Keratinocyte (primary cell): ENCODE measurements around the gene CGB2. TPM values are rescaled to one million over a fixed set of nuclear protein-coding genes. Genes with fewer than 3 reads are reported as not detected.

Experiments
- DNase-seq: peaks from one replicate; pipeline ENCODE4 v3.0.0-alpha.2; 2011; ENCODE audit warnings: low read depth, missing footprints, low spot score
- FAIRE-seq: peaks from 2 replicates; lab custom pipeline; 2011; peaks lifted over from hg19 to GRCh38; lab: Jason Lieb, UNC
- H2AFZ ChIP-seq: 2 replicates; pipeline ENCODE4 v1.6.0; 2012; ENCODE audit warnings: low read length, control low read depth, inconsistent platforms; ENCODE audit not compliant: control insufficient read depth
- H3K27ac ChIP-seq: 2 replicates; pipeline ENCODE4 v1.5.1; 2011; ENCODE audit warnings: low read length; ENCODE audit not compliant: control insufficient read depth, insufficient read depth
- H3K27me3 ChIP-seq: 3 replicates; pipeline ENCODE4 v1.6.0; 2011; ENCODE audit warnings: low read length; ENCODE audit not compliant: control insufficient read depth, insufficient read depth; ENCODE audit errors: extremely low read depth
- H3K36me3 ChIP-seq, 2 experiments: 2 replicates in 1 of 2; 3 replicates in 1 of 2; pipeline ENCODE4 v1.5.1; 2011; ENCODE audit warnings: low read length in 2 of 2, mild to moderate bottlenecking in 1 of 2; ENCODE audit not compliant: control insufficient read depth in 2 of 2, insufficient read depth in 2 of 2; ENCODE audit errors: extremely low read depth in 1 of 2
- H3K4me1 ChIP-seq: 3 replicates; pipeline ENCODE4 v1.5.1; 2011; ENCODE audit warnings: low read length; ENCODE audit not compliant: control insufficient read depth, insufficient read depth; ENCODE audit errors: extremely low read depth
- H3K4me2 ChIP-seq: 3 replicates; pipeline ENCODE4 v1.6.0; 2011; ENCODE audit warnings: low read depth, low read length; ENCODE audit not compliant: control insufficient read depth, insufficient read depth; ENCODE audit errors: extremely low read depth
- H3K4me3 ChIP-seq, 3 experiments: fragments of 200-600 bp in 1 of 3; sonication (generic) in 1 of 3; 2 replicates in 2 of 3; 3 replicates in 1 of 3; pipeline ENCODE4 v1.5.1; 2011 to 2016; ENCODE audit warnings: low read length in 3 of 3, mild to moderate bottlenecking in 3 of 3, control low read depth in 2 of 3, inconsistent platforms in 1 of 3, low read depth in 1 of 3, mixed read lengths in 1 of 3, mixed run types in 1 of 3, moderate library complexity in 1 of 3; ENCODE audit not compliant: control insufficient read depth in 2 of 3, insufficient read depth in 2 of 3; ENCODE audit errors: extremely low read depth in 1 of 3
- H3K79me2 ChIP-seq: 2 replicates; pipeline ENCODE4 v1.6.0; 2012; ENCODE audit warnings: low read length; ENCODE audit not compliant: control insufficient read depth, insufficient read depth
- H3K9ac ChIP-seq: 3 replicates; pipeline ENCODE4 v1.6.0; 2011; ENCODE audit warnings: low read length; ENCODE audit not compliant: control insufficient read depth, insufficient read depth; ENCODE audit errors: extremely low read depth
- H3K9me1 ChIP-seq: 3 replicates; pipeline ENCODE4 v1.6.0; 2011; ENCODE audit warnings: low read length; ENCODE audit not compliant: control insufficient read depth, insufficient read depth; ENCODE audit errors: extremely low read depth
- H3K9me3 ChIP-seq: 2 replicates; pipeline ENCODE4 v1.5.1; 2012; ENCODE audit warnings: low read depth, low read length; ENCODE audit not compliant: control insufficient read depth
- H4K20me1 ChIP-seq: 3 replicates; pipeline ENCODE4 v1.6.0; 2011; ENCODE audit warnings: low read length; ENCODE audit not compliant: control insufficient read depth, insufficient read depth; ENCODE audit errors: extremely low read depth
- EZH2 ChIP-seq: IDR thresholded peaks from one replicate; pipeline ENCODE4 v1.6.1; 2012; ENCODE audit warnings: inconsistent platforms, mild to moderate bottlenecking, low read length, moderate library complexity
- dilution Hi-C: fragments of 300-500 bp; cut with MboI; formaldehyde crosslinking; loops from one replicate; pipeline ENCODE4 v1.7.0; 2020; ENCODE audit warnings: low sequenced_read_pairs; ENCODE audit not compliant: extremely low pct_ligation_motif_present
- polyA plus RNA-seq, 5 experiments: library from polyadenylated mRNA; depleted of rRNA in 3 of 5; stranded (reverse) in 3 of 5; stranded (forward) in 1 of 5; unstranded in 1 of 5; fragments of >200 nt; gene quantifications; 1 replicate in 1 of 5; 2 replicates in 3 of 5; 3 replicates in 1 of 5; pipeline versions ENCODE4 v1.2.1 to v1.2.3, GENCODE V29; 2011 to 2012; ENCODE audit warnings: missing spikeins in 2 of 5, low read depth in 1 of 5, low replicate concordance in 1 of 5
- TF ChIP-seq, protein P1 (sequence below), 3 experiments: IDR thresholded peaks in 1 of 3; conservative IDR thresholded peaks in 1 of 3; optimal IDR thresholded peaks in 1 of 3; 2 replicates in 2 of 3; 3 replicates in 1 of 3; pipeline versions ENCODE3 to v1.5.1; 2011; ENCODE audit warnings: low read length in 3 of 3, mild to moderate bottlenecking in 3 of 3, moderate library complexity in 2 of 3, control low read depth in 1 of 3, inconsistent platforms in 1 of 3; ENCODE audit not compliant: insufficient read depth in 2 of 3; ENCODE audit errors: extremely low read depth in 1 of 3

CGB2 gene
- polyA plus RNA-seq, 1 donor (not counting 4 experiments of a cell fraction or from before 2014, with no cell fraction given) = not detected

DNA sequence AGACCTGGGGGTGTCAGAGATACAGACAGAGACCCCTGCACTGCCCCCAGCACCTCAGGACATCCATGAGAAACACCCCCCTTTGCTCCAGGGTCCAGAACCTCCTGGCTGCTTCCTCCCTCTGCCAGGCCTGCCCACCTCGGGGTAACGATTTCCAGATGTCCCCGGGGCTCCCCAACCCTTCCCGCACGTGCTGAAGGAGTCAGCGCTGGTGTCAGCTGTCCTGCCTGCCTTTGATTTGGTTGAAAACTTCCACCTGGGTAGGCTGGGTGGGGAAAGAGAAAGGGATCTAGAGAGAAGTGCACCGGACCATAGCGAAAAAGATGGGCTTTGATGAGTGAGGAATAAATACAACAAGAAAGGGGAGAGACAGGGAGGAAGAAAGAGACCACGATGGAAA, 27.4 kb downstream of the CGB2 start:
- H3K27ac ChIP-seq = no peak overlapping the region
- FAIRE-seq (no peak), DNase-seq (no peak)
- H3K9ac ChIP-seq = no peak overlapping the region
- no peak overlapping the region for H3K4me2 ChIP-seq
- peaks cover 2% of the 10 kb centered on the region for H3K9me1 ChIP-seq
- no peaks in the 10 kb centered on the region for H3K9me3 ChIP-seq
- H4K20me1 ChIP-seq = no peaks in the 10 kb centered on the region
- no peak overlapping the region for H2AFZ ChIP-seq
- no peaks in the 10 kb centered on the region for H3K27me3 ChIP-seq
- H3K4me3 ChIP-seq = no peak overlapping the region
- dilution Hi-C loops = no loop called here
- no peaks in the 10 kb centered on the region for H3K79me2 ChIP-seq
- TF ChIP-seq, protein P1, sequence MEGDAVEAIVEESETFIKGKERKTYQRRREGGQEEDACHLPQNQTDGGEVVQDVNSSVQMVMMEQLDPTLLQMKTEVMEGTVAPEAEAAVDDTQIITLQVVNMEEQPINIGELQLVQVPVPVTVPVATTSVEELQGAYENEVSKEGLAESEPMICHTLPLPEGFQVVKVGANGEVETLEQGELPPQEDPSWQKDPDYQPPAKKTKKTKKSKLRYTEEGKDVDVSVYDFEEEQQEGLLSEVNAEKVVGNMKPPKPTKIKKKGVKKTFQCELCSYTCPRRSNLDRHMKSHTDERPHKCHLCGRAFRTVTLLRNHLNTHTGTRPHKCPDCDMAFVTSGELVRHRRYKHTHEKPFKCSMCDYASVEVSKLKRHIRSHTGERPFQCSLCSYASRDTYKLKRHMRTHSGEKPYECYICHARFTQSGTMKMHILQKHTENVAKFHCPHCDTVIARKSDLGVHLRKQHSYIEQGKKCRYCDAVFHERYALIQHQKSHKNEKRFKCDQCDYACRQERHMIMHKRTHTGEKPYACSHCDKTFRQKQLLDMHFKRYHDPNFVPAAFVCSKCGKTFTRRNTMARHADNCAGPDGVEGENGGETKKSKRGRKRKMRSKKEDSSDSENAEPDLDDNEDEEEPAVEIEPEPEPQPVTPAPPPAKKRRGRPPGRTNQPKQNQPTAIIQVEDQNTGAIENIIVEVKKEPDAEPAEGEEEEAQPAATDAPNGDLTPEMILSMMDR (optimal IDR thresholded peaks at IDR 0.05 in 1 of 3, IDR thresholded peaks at IDR 0.05 in 1 of 3, conservative IDR thresholded peaks at IDR 0.05 in 1 of 3; ENCODE audit: extremely low read depth in 1 of 3, insufficient read depth in 2 of 3, low read length in 3 of 3) = no peak
- TF ChIP-seq EZH2 = no peak
- H3K4me1 ChIP-seq = peaks cover 21% of the 10 kb centered on the region
- peaks cover 3 to 4% of the 10 kb centered on the region in 2 experiments for H3K36me3 ChIP-seq

DNA sequence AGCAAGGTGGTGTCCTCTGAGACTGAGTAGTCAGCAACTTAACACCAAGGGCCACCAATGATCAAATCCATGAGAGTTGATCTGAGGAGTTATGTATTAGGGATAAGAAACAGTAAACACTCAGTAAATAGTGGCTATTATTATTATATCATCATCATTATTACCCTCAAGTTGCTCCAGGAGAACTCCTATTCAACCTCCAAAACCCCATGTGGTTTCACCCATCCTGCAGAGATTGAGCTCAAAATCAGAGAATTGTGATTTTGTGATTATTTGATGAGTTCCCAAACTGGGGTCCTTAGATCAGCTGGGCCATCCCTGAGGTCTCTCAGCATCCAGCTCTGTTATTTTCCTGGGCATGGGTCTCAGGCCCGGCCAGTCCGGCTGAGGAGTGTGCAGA, 29.3 kb downstream of the CGB2 start:
- Histone ChIP-seq H3K27me3 (peaks cover 2% of the 10 kb centered on the region), H3K79me2 (no peaks in the 10 kb centered on the region), H3K9me3 (no peaks in the 10 kb centered on the region), H2AFZ (no peak overlapping the region), H3K9me1 (peaks cover 2% of the 10 kb centered on the region), H4K20me1 (no peaks in the 10 kb centered on the region), H3K9ac (no peak overlapping the region), H3K4me1 (peaks cover 26% of the 10 kb centered on the region), H3K36me3 (peaks cover 3 to 4% of the 10 kb centered on the region in 2 experiments), H3K27ac (no peak overlapping the region), H3K4me3 (no peak overlapping the region), H3K4me2 (no peak overlapping the region)
- DNase-seq (no peak), FAIRE-seq (no peak)
- dilution Hi-C loops = no loop called here
- TF ChIP-seq EZH2 = no peak
- TF ChIP-seq, protein P1 (optimal IDR thresholded peaks at IDR 0.05 in 1 of 3, IDR thresholded peaks at IDR 0.05 in 1 of 3, conservative IDR thresholded peaks at IDR 0.05 in 1 of 3; ENCODE audit: extremely low read depth in 1 of 3, insufficient read depth in 2 of 3, low read length in 3 of 3) = no peak
